ENCODE measurements around the gene KLK4.

GRCh38 chr19:50882188-50882587 lies 29.0 kb downstream of the KLK4 start:
- TF ChIP-seq PRDM4 (CRISPR knock-in tag; IDR thresholded peaks at IDR 0.05; ENCODE audit: borderline replicate concordance) = no peak
- no peak for TF ChIP-seq SIX1 (CRISPR knock-in tag; IDR thresholded peaks at IDR 0.05; ENCODE audit: borderline replicate concordance)
- no peak for TF ChIP-seq CREB1 (IDR thresholded peaks at IDR 0.05)
- no peak for TF ChIP-seq CREB1 (CRISPR knock-in tag; IDR thresholded peaks at IDR 0.05)
- TF ChIP-seq THRA (CRISPR knock-in tag; IDR thresholded peaks at IDR 0.05; ENCODE audit: borderline replicate concordance) = no peak
- TF ChIP-seq HNF4A (CRISPR knock-in tag; IDR thresholded peaks at IDR 0.05) = no peak
- TF ChIP-seq CREBL2 (CRISPR knock-in tag; IDR thresholded peaks at IDR 0.05; ENCODE audit: borderline replicate concordance) = no peak
